Ishikawa (cell line): ENCODE data around the gene AMT.

Source experiments
- CEBPB ChIP-seq: IDR thresholded peaks from 2 replicates; pipeline ENCODE4 v1.6.1; 2012
- EP300 ChIP-seq: IDR thresholded peaks from 2 replicates; pipeline ENCODE4 v1.6.1; 2012; ENCODE audit warnings: borderline replicate concordance
- FOXM1 ChIP-seq: IDR thresholded peaks from 2 replicates; pipeline ENCODE4 v1.6.1; 2012; ENCODE audit warnings: low read depth, borderline replicate concordance
- MAX ChIP-seq: IDR thresholded peaks from 2 replicates; pipeline ENCODE4 v1.6.1; 2012
- NFIC ChIP-seq: IDR thresholded peaks from 2 replicates; pipeline ENCODE4 v1.6.1; 2012
- RAD21 ChIP-seq: IDR thresholded peaks from 2 replicates; pipeline ENCODE4 v1.6.1; 2012; ENCODE audit warnings: low read depth
- REST ChIP-seq: IDR thresholded peaks from 2 replicates; pipeline ENCODE4 v1.6.1; 2012; ENCODE audit warnings: low read depth, mild to moderate bottlenecking
- TAF1 ChIP-seq: IDR thresholded peaks from 2 replicates; pipeline ENCODE4 v1.6.1; 2012; ENCODE audit warnings: low read depth, mild to moderate bottlenecking
- TCF12 ChIP-seq: IDR thresholded peaks from 2 replicates; pipeline ENCODE4 v1.6.1; 2012; ENCODE audit warnings: low read depth
- TEAD4 ChIP-seq: IDR thresholded peaks from 2 replicates; pipeline ENCODE4 v1.6.1; 2012
- YY1 ChIP-seq: IDR thresholded peaks from 2 replicates; pipeline ENCODE4 v1.6.1; 2012; ENCODE audit warnings: low read depth

- TF ChIP-seq TAF1 (no peak), REST (no peak), EP300 (no peak), TCF12 (no peak), CEBPB (no peak), YY1 (no peak), MAX (no peak), TEAD4 (no peak), RAD21 (no peak), FOXM1 (no peak), NFIC (no peak; the same call in 1 of the 2 replicates)
Observed at GRCh38 chr3:49470714-49471420, 48.6 kb upstream of the AMT start.
